NCI-H460 (cell line): ENCODE measurements around the gene ST3GAL3. TPM values are rescaled to one million over a fixed set of nuclear protein-coding genes. Genes with fewer than 3 reads are reported as not detected.

ENCODE experiments used
- DNase-seq: peaks from one replicate; pipeline ENCODE4 v3.0.0-alpha.2; 2016; ENCODE audit warnings: low read depth; ENCODE audit errors: extremely low read depth
- small RNA-seq, 2 experiments: library from RNA; depleted of rRNA; stranded (forward); fragments of <200 nt; gene quantifications; one replicate each; pipeline ENCODE3, GENCODE V24; 2014
- total RNA-seq: library from RNA; depleted of rRNA; stranded (reverse); fragments of >200 nt; shearing (Covaris generic); gene quantifications from 2 replicates; pipeline ENCODE4 v1.2.3, GENCODE V29; 2014; rRNA removed

ST3GAL3 gene
- total RNA-seq, 1 experiment from 2014 or later: 12.6 TPM

- DNase-seq: peak; percentile 86
Measured at GRCh38 chr1:43974443-43975248, 267.3 kb downstream of the ST3GAL3 start, which contains the start of gene ATP6V0B. ATP6V0B (plus strand) TSS chr1:43974960; CDS start chr1:43975041, 81 bp downstream.

GRCh38 chr1:43975249-43975961, 268.1 kb downstream of the ST3GAL3 start:
- DNase-seq: no peak

GRCh38 chr1:43976045-43976444, 268.7 kb downstream of the ST3GAL3 start:
- DNase-seq: no peak

- DNase-seq: no peak
Measured at GRCh38 chr1:43976890-43977289, 269.6 kb downstream of the ST3GAL3 start.

- no peak for DNase-seq
Measured at GRCh38 chr1:43977376-43978263, 270.3 kb downstream of the ST3GAL3 start.

- no peak for DNase-seq
Measured at GRCh38 chr1:43978264-43978550, 270.9 kb downstream of the ST3GAL3 start.

- no peak for DNase-seq
Measured at GRCh38 chr1:43978551-43979260, 271.4 kb downstream of the ST3GAL3 start, which contains the start of gene B4GALT2. B4GALT2 (plus strand) TSS chr1:43979210; CDS start chr1:43981161, 1,951 bp downstream.

- no peak for DNase-seq
Measured at GRCh38 chr1:43979261-43979527, 271.9 kb downstream of the ST3GAL3 start.

- DNase-seq: no peak
Measured at GRCh38 chr1:43979528-43980254, 272.4 kb downstream of the ST3GAL3 start.

- DNase-seq: no peak
Measured at GRCh38 chr1:43980255-43981134, 273.2 kb downstream of the ST3GAL3 start.

Small RNAs within 50 kb of the gene (small RNA-seq; reads per million reads assigned to genes)
- gene AL451062.2: 0 reads per million in 2 experiments
- 0 reads per million in 2 experiments for gene RF00026

Other genes starting within 250 kb of the ST3GAL3 start
- gene PTPRF, start 176.7 kb upstream of the ST3GAL3 start, total RNA-seq: 30.8 and 32.0 TPM in 2 replicates
- 16.1 and 21.7 TPM in 2 replicates for gene KDM4A, start 57.4 kb upstream of the ST3GAL3 start, total RNA-seq
- gene ARTN, start 226.3 kb downstream of the ST3GAL3 start, total RNA-seq: 9.7 and 10.7 TPM in 2 replicates
- 10.1 and 11.6 TPM in 2 replicates for gene IPO13, start 239.4 kb downstream of the ST3GAL3 start, total RNA-seq